Tibial artery (tissue), 4 donors: ENCODE measurements around the gene KRT27.

ENCODE experiments used
- DNase-seq, 2 donors: peaks; one replicate each; pipeline ENCODE4 v3.0.0-alpha.2; 2019
- H3K27ac ChIP-seq, 2 donors: fragments of 200-600 bp; sonication (generic) in 1 of 2; 1 replicate in 1 of 2; 2 replicates in 1 of 2; pipeline ENCODE4 v1.5.1; 2018 to 2019; ENCODE audit warnings: mild to moderate bottlenecking in 1 of 2
- H3K27me3 ChIP-seq, 2 donors: fragments of 200-600 bp; sonication (generic) in 1 of 2; one replicate each; pipeline versions ENCODE4 v1.5.1 to v1.6.0; 2016 to 2019
- H3K36me3 ChIP-seq, 3 donors: fragments of 200-600 bp; sonication (generic) in 2 of 3; one replicate each; pipeline ENCODE4 v1.5.1; 2016 to 2019; ENCODE audit warnings: mild to moderate bottlenecking in 2 of 3
- H3K4me1 ChIP-seq, 4 donors: fragments of 200-600 bp; sonication (generic) in 2 of 4; 1 replicate in 3 of 4; 2 replicates in 1 of 4; pipeline ENCODE4 v1.5.1; 2016 to 2019
- H3K4me3 ChIP-seq, 2 donors: fragments of 200-600 bp; sonication (generic) in 1 of 2; 1 replicate in 1 of 2; 2 replicates in 1 of 2; pipeline ENCODE4 v1.5.1; 2018 to 2019; ENCODE audit warnings: mild to moderate bottlenecking in 2 of 2
- H3K9me3 ChIP-seq, 3 donors: fragments of 200-600 bp; sonication (generic) in 1 of 3; one replicate each; pipeline ENCODE4 v1.5.1; 2016 to 2019
- CTCF ChIP-seq, 2 experiments: fragments of 200-600 bp in 1 of 2; fragments of 450-650 bp in 1 of 2; IDR thresholded peaks; one replicate each; pipeline ENCODE4 v1.5.1; 2017 to 2019; ENCODE audit warnings: antibody characterized with exemption in 2 of 2, mild to moderate bottlenecking in 1 of 2, moderate library complexity in 1 of 2
- intact Hi-C: fragments of 100-400 bp; cut with DNase I; formaldehyde crosslinking; loops from one replicate; pipeline ENCODE4 v1.15.0; 2023; ENCODE audit warnings: low total_unique reads

KRT27 gene

GRCh38 chr17:40803617-40804082 lies 21.3 kb upstream of the KRT27 start:
- H3K27me3 ChIP-seq: peaks cover 0 to 41% of the 10 kb centered on the region in 2 donors
- H3K4me1 ChIP-seq: no peaks in the 10 kb centered on the region
- H3K9me3 ChIP-seq: no peaks in the 10 kb centered on the region
- intact Hi-C loops: loop anchor here (10.0 kb wide), 1 partner anchor 101 kb away; no protein-coding TSS in a partner anchor
- H3K36me3 ChIP-seq: no peaks in the 10 kb centered on the region
- peak; percentile 76 to 80 for DNase-seq
- TF ChIP-seq CTCF (IDR thresholded peaks at IDR 0.05): peak; percentile 74 to 77
- H3K27ac ChIP-seq: no peak overlapping the region
- H3K4me3 ChIP-seq: no peak overlapping the region

GRCh38 chr17:40801157-40801556 lies 18.8 kb upstream of the KRT27 start:
- Histone ChIP-seq H3K27ac (no peak overlapping the region), H3K4me1 (no peaks in the 10 kb centered on the region), H3K36me3 (no peaks in the 10 kb centered on the region), H3K27me3 (peaks cover 0 to 53% of the 10 kb centered on the region in 2 donors), H3K9me3 (no peaks in the 10 kb centered on the region), H3K4me3 (no peak overlapping the region)
- intact Hi-C loops: loop anchor here (10.0 kb wide), 1 partner anchor 104 kb away; no protein-coding TSS in a partner anchor
- no peak for TF ChIP-seq CTCF (IDR thresholded peaks at IDR 0.05)
- DNase-seq: no peak

GRCh38 chr17:40800381-40800780 lies 18.0 kb upstream of the KRT27 start:
- Histone ChIP-seq H3K27me3 (peaks cover 0 to 57% of the 10 kb centered on the region in 2 donors), H3K9me3 (no peaks in the 10 kb centered on the region), H3K4me1 (no peaks in the 10 kb centered on the region), H3K4me3 (no peak overlapping the region), H3K27ac (no peak overlapping the region), H3K36me3 (no peaks in the 10 kb centered on the region)
- DNase-seq: no peak
- intact Hi-C loops: loop anchor here (10.0 kb wide), 1 partner anchor 104 kb away; no protein-coding TSS in a partner anchor
- TF ChIP-seq CTCF (IDR thresholded peaks at IDR 0.05): no peak

- no peak for TF ChIP-seq CTCF (IDR thresholded peaks at IDR 0.05)
- H3K27ac ChIP-seq: no peak within 1 kb of the TSS
- H3K4me1 ChIP-seq: no peaks in the 10 kb centered on the region
- H3K36me3 ChIP-seq: no peaks in the 10 kb centered on the region
- intact Hi-C loops: loop anchor here (10.0 kb wide), 2 partner anchors 105 to 185 kb away; no protein-coding TSS in a partner anchor
- no peak within 1 kb of the TSS for H3K4me3 ChIP-seq
- no peak for DNase-seq
- H3K27me3 ChIP-seq: peaks cover 0 to 59% of the 10 kb centered on the region in 2 donors
- no peaks in the 10 kb centered on the region for H3K9me3 ChIP-seq
Observed at GRCh38 chr17:40799859-40800258, 17.5 kb upstream of the KRT27 start, which contains the start of gene KRT28. TSS of gene KRT28 (minus strand) at chr17:40799959. CDS start at chr17:40799893, 66 bp downstream.

- H3K36me3 ChIP-seq: no peaks in the 10 kb centered on the region
- H3K27ac ChIP-seq: no peak overlapping the region
- intact Hi-C loops: loop anchor here (10.0 kb wide), 1 partner anchor 182 kb away; no protein-coding TSS in a partner anchor
- DNase-seq: no peak
- H3K9me3 ChIP-seq: no peaks in the 10 kb centered on the region
- H3K4me1 ChIP-seq: no peaks in the 10 kb centered on the region
- H3K27me3 ChIP-seq: peaks cover 0 to 55% of the 10 kb centered on the region in 2 donors
- no peak for TF ChIP-seq CTCF (IDR thresholded peaks at IDR 0.05)
- H3K4me3 ChIP-seq: no peak overlapping the region
Observed at GRCh38 chr17:40796846-40797245, 14.5 kb upstream of the KRT27 start.
